Progenitor cell of endocrine pancreas (in vitro differentiated cells): Measurements from ENCODE around the gene SACS. TPM values are rescaled to one million over a fixed set of nuclear protein-coding genes. Genes with fewer than 3 reads are reported as not detected.
"Not testable (repeated sequence)": the region's sequence is repeated elsewhere in the genome, so short reads cannot be mapped to it uniquely, and the experiment has no call there.

ENCODE experiments used
- DNase-seq: peaks from one replicate; pipeline ENCODE4 v3.0.0; 2021; ENCODE audit warnings: low spot score; ENCODE audit not compliant: unreplicated experiment
- H3K27ac Mint-ChIP-seq: 2 replicates; pipeline ENCODE4 v1.8.0; 2021; ENCODE audit warnings: mild to moderate bottlenecking, moderate library complexity, mixed read lengths
- H3K27me3 Mint-ChIP-seq: 2 replicates; pipeline ENCODE4 v1.8.0; 2021; ENCODE audit warnings: mixed read lengths
- H3K36me3 Mint-ChIP-seq: 2 replicates; pipeline ENCODE4 v1.8.0; 2022; ENCODE audit warnings: mixed read lengths; ENCODE audit not compliant: insufficient read depth
- H3K4me1 Mint-ChIP-seq: 2 replicates; pipeline ENCODE4 v1.8.0; 2021; ENCODE audit warnings: low read depth, mixed read lengths
- H3K4me3 Mint-ChIP-seq: 2 replicates; pipeline ENCODE4 v1.8.0; 2021; ENCODE audit warnings: low read depth, mild to moderate bottlenecking, moderate library complexity, mixed read lengths
- H3K9me3 Mint-ChIP-seq: 2 replicates; pipeline ENCODE4 v1.8.0; 2021; ENCODE audit warnings: low read depth, mixed read lengths
- total RNA-seq: library from RNA; stranded (reverse); gene quantifications from 2 replicates; pipeline ENCODE4 v1.2.1, GENCODE V29; 2021
- TF ChIP-seq, protein P1 (sequence below): fragments of 200-600 bp; sonication (generic); IDR thresholded peaks from one replicate; pipeline ENCODE4 v1.5.0; 2021; ENCODE audit warnings: antibody characterized with exemption, mild to moderate bottlenecking; ENCODE audit not compliant: unreplicated experiment

Gene SACS
- total RNA-seq, 1 donor from 2014 or later = 7.1 TPM

DNA sequence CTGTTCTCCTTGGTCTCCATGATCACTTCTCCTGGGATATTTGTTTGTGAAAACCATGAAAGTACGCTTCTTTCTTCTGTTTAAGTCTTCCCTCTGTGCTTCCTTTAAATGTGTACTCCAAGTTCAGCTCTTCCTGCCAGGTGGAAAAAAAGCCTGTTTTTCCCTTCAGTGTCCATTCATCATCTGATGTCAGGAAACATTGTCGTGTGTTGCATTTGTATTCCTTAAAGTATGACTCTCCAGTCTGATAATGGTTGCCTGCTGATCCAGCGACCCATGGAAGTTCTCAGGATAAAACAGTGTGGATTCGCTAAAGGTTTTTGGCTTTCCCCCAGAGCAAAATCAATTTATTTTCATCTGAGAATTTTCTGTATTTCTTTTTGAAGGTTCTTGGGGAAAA, 22.3 kb downstream of the SACS start:
- Mint-ChIP-seq H3K36me3 (no peaks in the 10 kb centered on the region), H3K9me3 (no peaks in the 10 kb centered on the region), H3K27me3 (no peaks in the 10 kb centered on the region), H3K4me1 (peaks cover 7% of the 10 kb centered on the region), H3K27ac (no peak overlapping the region), H3K4me3 (no peak overlapping the region)
- TF ChIP-seq, protein P1, sequence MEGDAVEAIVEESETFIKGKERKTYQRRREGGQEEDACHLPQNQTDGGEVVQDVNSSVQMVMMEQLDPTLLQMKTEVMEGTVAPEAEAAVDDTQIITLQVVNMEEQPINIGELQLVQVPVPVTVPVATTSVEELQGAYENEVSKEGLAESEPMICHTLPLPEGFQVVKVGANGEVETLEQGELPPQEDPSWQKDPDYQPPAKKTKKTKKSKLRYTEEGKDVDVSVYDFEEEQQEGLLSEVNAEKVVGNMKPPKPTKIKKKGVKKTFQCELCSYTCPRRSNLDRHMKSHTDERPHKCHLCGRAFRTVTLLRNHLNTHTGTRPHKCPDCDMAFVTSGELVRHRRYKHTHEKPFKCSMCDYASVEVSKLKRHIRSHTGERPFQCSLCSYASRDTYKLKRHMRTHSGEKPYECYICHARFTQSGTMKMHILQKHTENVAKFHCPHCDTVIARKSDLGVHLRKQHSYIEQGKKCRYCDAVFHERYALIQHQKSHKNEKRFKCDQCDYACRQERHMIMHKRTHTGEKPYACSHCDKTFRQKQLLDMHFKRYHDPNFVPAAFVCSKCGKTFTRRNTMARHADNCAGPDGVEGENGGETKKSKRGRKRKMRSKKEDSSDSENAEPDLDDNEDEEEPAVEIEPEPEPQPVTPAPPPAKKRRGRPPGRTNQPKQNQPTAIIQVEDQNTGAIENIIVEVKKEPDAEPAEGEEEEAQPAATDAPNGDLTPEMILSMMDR = no peak
- DNase-seq = no peak

DNA sequence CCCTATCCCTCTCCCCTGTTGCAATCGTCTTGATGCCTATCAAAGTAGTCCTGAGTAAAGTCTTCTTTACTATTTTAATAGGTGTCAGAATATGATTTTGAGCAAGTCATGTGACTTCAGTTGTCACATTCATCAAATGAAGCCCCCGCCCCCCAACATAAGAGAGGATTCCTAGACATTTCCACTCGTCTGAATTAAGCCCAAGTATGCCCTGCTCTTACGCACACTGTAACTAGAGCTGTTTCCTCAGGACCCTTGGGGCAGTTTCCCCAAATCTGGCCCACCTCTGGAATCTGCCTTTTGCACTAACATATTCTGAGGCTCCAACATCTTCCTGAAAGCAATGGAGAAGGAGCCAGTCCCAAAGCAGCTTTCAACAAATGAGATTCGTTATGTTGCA, 25.5 kb downstream of the SACS start:
- TF ChIP-seq, protein P1 = no peak
- no peak overlapping the region for H3K4me3 Mint-ChIP-seq
- peaks cover 7% of the 10 kb centered on the region for H3K4me1 Mint-ChIP-seq
- peaks cover 13% of the 10 kb centered on the region for H3K9me3 Mint-ChIP-seq
- peaks cover 2% of the 10 kb centered on the region for H3K36me3 Mint-ChIP-seq
- DNase-seq = no peak
- H3K27me3 Mint-ChIP-seq = no peaks in the 10 kb centered on the region
- no peak overlapping the region for H3K27ac Mint-ChIP-seq

DNA sequence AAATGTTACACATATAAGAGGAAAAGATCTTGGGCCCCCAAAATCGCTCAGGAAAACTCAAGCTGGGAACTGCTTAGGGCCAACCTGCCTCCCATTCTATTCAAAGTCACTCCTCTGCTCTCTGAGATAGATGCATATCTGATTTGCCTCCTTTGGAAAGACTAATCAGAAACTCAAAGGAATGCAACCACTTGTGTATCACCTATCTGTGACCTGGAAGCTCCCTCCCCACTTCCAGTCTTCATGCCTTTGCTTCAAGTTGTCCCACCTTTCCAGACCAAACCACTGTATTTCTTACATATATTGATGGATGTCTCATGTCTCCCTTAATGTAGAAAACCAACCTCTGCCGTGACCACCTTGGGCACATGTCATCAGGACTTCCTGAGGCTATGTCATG, 32.3 kb downstream of the SACS start:
- not testable (repeated sequence) for DNase-seq, H3K4me3 Mint-ChIP-seq, H3K4me1 Mint-ChIP-seq, H3K27me3 Mint-ChIP-seq, H3K27ac Mint-ChIP-seq
- H3K9me3 Mint-ChIP-seq = peaks cover 30% of the 10 kb centered on the region
- peaks cover 13% of the 10 kb centered on the region for H3K36me3 Mint-ChIP-seq

DNA sequence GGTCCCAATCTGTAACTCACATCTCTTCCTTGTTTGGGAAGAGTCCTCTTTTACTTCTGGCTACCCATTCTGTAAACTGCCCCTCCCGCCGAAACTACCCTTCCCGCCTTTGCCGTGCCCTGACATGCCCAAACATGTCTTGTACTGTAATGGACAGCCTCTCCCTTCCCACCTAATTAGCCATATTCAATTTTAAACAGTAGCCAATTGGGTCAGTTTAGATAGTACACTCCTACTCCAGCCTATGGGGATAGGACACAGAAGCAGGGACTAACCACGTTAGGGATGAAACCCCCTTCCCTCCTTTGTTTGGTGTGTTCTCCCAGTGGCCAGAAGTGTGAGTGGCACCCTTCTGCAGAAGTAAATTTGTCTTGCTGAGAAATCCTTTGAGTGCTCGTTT, 34.2 kb downstream of the SACS start:
- H3K4me3 Mint-ChIP-seq = no peak overlapping the region

DNA sequence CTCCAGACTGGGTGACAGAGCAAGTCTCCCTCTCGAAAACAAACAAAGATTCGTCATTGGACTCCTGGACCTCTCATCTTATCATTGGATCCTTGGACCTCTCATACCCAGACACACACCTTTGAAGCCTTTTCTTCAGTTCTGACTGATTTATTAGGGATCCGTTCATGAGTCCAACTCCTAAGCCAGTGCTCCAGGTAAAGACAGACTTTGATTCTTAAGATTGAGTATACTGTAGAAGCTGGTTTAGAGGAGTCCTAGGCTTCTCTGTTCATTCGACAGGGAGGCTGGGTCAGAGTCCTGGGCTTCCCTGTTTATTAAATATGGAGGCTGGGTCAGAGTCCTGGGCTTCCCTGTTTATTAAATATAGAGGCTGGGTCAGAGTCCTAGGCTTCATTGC, 38.7 kb downstream of the SACS start:
- TF ChIP-seq, protein P1 = no peak
- no peaks in the 10 kb centered on the region for H3K4me1 Mint-ChIP-seq
- no peak for DNase-seq
- H3K4me3 Mint-ChIP-seq = no peak overlapping the region
- H3K27ac Mint-ChIP-seq = no peak overlapping the region
- peaks cover 9% of the 10 kb centered on the region for H3K9me3 Mint-ChIP-seq
- peaks cover 8% of the 10 kb centered on the region for H3K36me3 Mint-ChIP-seq
- no peaks in the 10 kb centered on the region for H3K27me3 Mint-ChIP-seq

More for the DNA sequence above, 34.2 kb downstream of the SACS start:
- no peaks in the 10 kb centered on the region for H3K4me1 Mint-ChIP-seq
- no peak overlapping the region for H3K27ac Mint-ChIP-seq
- H3K36me3 Mint-ChIP-seq = peaks cover 13% of the 10 kb centered on the region
- TF ChIP-seq, protein P1 = no peak
- DNase-seq = no peak
- no peaks in the 10 kb centered on the region for H3K27me3 Mint-ChIP-seq
- peaks cover 26% of the 10 kb centered on the region for H3K9me3 Mint-ChIP-seq

DNA sequence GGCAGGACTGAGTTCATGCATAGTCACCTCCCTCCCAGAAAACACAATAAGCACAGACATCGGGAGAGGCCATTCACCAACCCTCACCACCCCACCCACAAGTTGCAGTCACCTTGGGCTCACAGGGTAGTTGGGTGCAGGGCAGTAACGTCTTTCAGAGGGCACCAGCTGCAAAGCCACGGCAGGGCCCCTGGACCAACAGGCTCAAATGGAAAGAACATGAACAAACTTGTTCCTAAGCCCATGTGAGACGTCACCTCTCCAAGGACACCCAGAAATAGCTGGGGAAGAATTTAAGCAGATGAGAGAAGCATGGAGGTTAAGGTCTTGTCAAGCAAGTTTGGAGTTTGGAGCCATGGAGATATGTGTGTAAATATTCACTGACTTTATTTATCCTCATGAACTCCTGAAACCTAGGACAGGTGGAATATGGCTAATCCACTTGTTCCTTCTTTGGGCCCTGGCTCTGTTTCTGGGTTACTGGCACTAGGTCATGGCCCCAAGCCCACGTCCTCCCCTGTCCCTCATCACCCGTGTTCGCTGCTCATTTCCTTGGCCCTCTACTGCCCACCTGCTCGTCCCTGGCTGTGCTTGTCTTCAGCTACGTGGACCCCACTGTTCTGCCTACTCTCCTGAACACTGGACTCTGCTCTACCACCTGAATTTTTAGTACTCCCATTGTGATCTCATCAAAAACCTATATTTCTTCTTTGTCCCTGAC, 40.4 kb downstream of the SACS start:
- Mint-ChIP-seq H3K36me3 (no peaks in the 10 kb centered on the region), H3K4me1 (no peaks in the 10 kb centered on the region), H3K4me3 (no peak overlapping the region), H3K9me3 (no peaks in the 10 kb centered on the region), H3K27ac (no peak overlapping the region), H3K27me3 (no peaks in the 10 kb centered on the region)
- TF ChIP-seq, protein P1 = no peak
- no peak for DNase-seq
